ENCODE results near the gene CGB8. TPM values are rescaled to one million over a fixed set of nuclear protein-coding genes. Genes with fewer than 3 reads are reported as not detected.
"Not testable (repeated sequence)": the region's sequence is repeated elsewhere in the genome, so short reads cannot be mapped to it uniquely, and the experiment has no call there.

CGB8 gene
- total and polyA plus RNA-seq, 2 experiments from 2014 or later = 1.9 to 4.5 TPM

GRCh38 chr19:49042666-49043065 is 6.2 kb downstream of the CGB8 start:
- in situ Hi-C loops (cut with MboI); H3K4me1 ChIP-seq (ENCODE audit: insufficient read depth); H4K20me1 ChIP-seq (ENCODE audit: insufficient read depth); H3K9ac ChIP-seq; H3K36me3 ChIP-seq (ENCODE audit: low read depth); H3F3A ChIP-seq (ENCODE audit: insufficient read depth); DNase-seq; H3K4me2 ChIP-seq (ENCODE audit: unreplicated experiment); H3K9me2 ChIP-seq (ENCODE audit: insufficient read depth); H3K79me2 ChIP-seq (ENCODE audit: insufficient read depth); H3K27me3 ChIP-seq (replicated peaks; ENCODE audit: insufficient read depth); H2AFZ ChIP-seq; H3K4me3 ChIP-seq; H3K27ac ChIP-seq; H3K9me3 ChIP-seq (ENCODE audit: low read depth): not testable (repeated sequence)
- 86 to 88% methylated on average over 2 of the region's 4 CpGs for WGBS, 2 experiments (ENCODE audit: low coverage in 1 of 2, low lambda C conversion rate in 2 of 2, missing lambda C conversion rate in 2 of 2)

GRCh38 chr19:49042177-49042576 is 6.7 kb downstream of the CGB8 start:
- 69 to 71% methylated on average over 16 to 17 of the region's 17 CpGs for WGBS, 2 experiments (ENCODE audit: low coverage in 1 of 2, low lambda C conversion rate in 2 of 2, missing lambda C conversion rate in 2 of 2)
- Histone ChIP-seq H3K4me3 (no peak overlapping the region), H3K27me3 (replicated peaks; ENCODE audit: insufficient read depth) (no peaks in the 10 kb centered on the region), H3K4me2 (ENCODE audit: unreplicated experiment) (no peak overlapping the region), H4K20me1 (ENCODE audit: insufficient read depth) (no peaks in the 10 kb centered on the region), H3K9me3 (ENCODE audit: low read depth) (no peaks in the 10 kb centered on the region), H3K9ac (no peak overlapping the region), H3K4me1 (ENCODE audit: insufficient read depth) (peaks cover 8% of the 10 kb centered on the region; the same call in 1 of the 2 replicates), H3K9me2 (ENCODE audit: insufficient read depth) (no peaks in the 10 kb centered on the region), H3K27ac (no peak overlapping the region), H2AFZ (no peak overlapping the region), H3K36me3 (ENCODE audit: low read depth) (no peaks in the 10 kb centered on the region), H3F3A (ENCODE audit: insufficient read depth) (no peaks in the 10 kb centered on the region), H3K79me2 (ENCODE audit: insufficient read depth) (no peaks in the 10 kb centered on the region)
- DNase-seq = peak; percentile 33
- TF ChIP-seq EZH2 (IDR thresholded peaks at IDR 0.05; ENCODE audit: insufficient read depth, poor library complexity, severe bottlenecking) = no peak
- no peak for TF ChIP-seq EZH2phosphoT487 (IDR thresholded peaks at IDR 0.05; ENCODE audit: insufficient read depth, low read depth)
- in situ Hi-C loops (cut with MboI) = no loop called here

- H3K4me3 ChIP-seq; H3F3A ChIP-seq (ENCODE audit: insufficient read depth); H3K4me1 ChIP-seq (ENCODE audit: insufficient read depth); H3K9me2 ChIP-seq (ENCODE audit: insufficient read depth); H3K36me3 ChIP-seq (ENCODE audit: low read depth); H4K20me1 ChIP-seq (ENCODE audit: insufficient read depth); H3K27me3 ChIP-seq (replicated peaks; ENCODE audit: insufficient read depth); H3K79me2 ChIP-seq (ENCODE audit: insufficient read depth); DNase-seq; H3K9ac ChIP-seq; in situ Hi-C loops (cut with MboI); H3K27ac ChIP-seq; H2AFZ ChIP-seq; H3K4me2 ChIP-seq (ENCODE audit: unreplicated experiment); H3K9me3 ChIP-seq (ENCODE audit: low read depth): not testable (repeated sequence)
- WGBS, 2 experiments (ENCODE audit: low coverage in 1 of 2, low lambda C conversion rate in 2 of 2, missing lambda C conversion rate in 2 of 2) = 47 to 53% methylated on average over 5 to 8 of the region's 9 CpGs
These were observed 9.2 kb downstream of the CGB8 start for GRCh38 chr19:49039736-49040135.

- H3K36me3 ChIP-seq (ENCODE audit: low read depth); H3K4me1 ChIP-seq (ENCODE audit: insufficient read depth); H3K27me3 ChIP-seq (replicated peaks; ENCODE audit: insufficient read depth); H3F3A ChIP-seq (ENCODE audit: insufficient read depth); H4K20me1 ChIP-seq (ENCODE audit: insufficient read depth); H3K9me3 ChIP-seq (ENCODE audit: low read depth); H2AFZ ChIP-seq; H3K9me2 ChIP-seq (ENCODE audit: insufficient read depth); in situ Hi-C loops (cut with MboI); H3K4me2 ChIP-seq (ENCODE audit: unreplicated experiment); H3K4me3 ChIP-seq; H3K79me2 ChIP-seq (ENCODE audit: insufficient read depth): not testable (repeated sequence)
- WGBS, 2 experiments (ENCODE audit: low coverage in 1 of 2, low lambda C conversion rate in 2 of 2, missing lambda C conversion rate in 2 of 2) = 41 to 51% methylated on average over 20 to 26 of the region's 26 CpGs
- Histone ChIP-seq H3K27ac (peak overlapping the region; percentile 65), H3K9ac (peak overlapping the region; percentile 35; the same call in 1 of the 2 replicates)
- peak; percentile 87 for DNase-seq
These were observed 10.2 kb downstream of the CGB8 start for GRCh38 chr19:49038557-49039276.

- H3K4me1 ChIP-seq (ENCODE audit: insufficient read depth); H3F3A ChIP-seq (ENCODE audit: insufficient read depth); H3K79me2 ChIP-seq (ENCODE audit: insufficient read depth); H3K36me3 ChIP-seq (ENCODE audit: low read depth); H2AFZ ChIP-seq; H3K9me3 ChIP-seq (ENCODE audit: low read depth); H4K20me1 ChIP-seq (ENCODE audit: insufficient read depth); H3K27me3 ChIP-seq (replicated peaks; ENCODE audit: insufficient read depth); H3K9ac ChIP-seq; in situ Hi-C loops (cut with MboI); H3K4me2 ChIP-seq (ENCODE audit: unreplicated experiment); DNase-seq; H3K4me3 ChIP-seq; H3K9me2 ChIP-seq (ENCODE audit: insufficient read depth): not testable (repeated sequence)
- WGBS, 2 experiments (ENCODE audit: low coverage in 1 of 2, low lambda C conversion rate in 2 of 2, missing lambda C conversion rate in 2 of 2) = 81 to 87% methylated on average over 8 of the region's 8 CpGs
- H3K27ac ChIP-seq = peak overlapping the region; percentile 65
These were observed 10.8 kb downstream of the CGB8 start for GRCh38 chr19:49038111-49038510.

- H3K4me3 ChIP-seq; H4K20me1 ChIP-seq (ENCODE audit: insufficient read depth); H3K27ac ChIP-seq; H3K9ac ChIP-seq; H3K27me3 ChIP-seq (replicated peaks; ENCODE audit: insufficient read depth); H2AFZ ChIP-seq; H3K9me3 ChIP-seq (ENCODE audit: low read depth); H3K4me1 ChIP-seq (ENCODE audit: insufficient read depth); H3K36me3 ChIP-seq (ENCODE audit: low read depth); in situ Hi-C loops (cut with MboI); H3K9me2 ChIP-seq (ENCODE audit: insufficient read depth); H3F3A ChIP-seq (ENCODE audit: insufficient read depth); H3K79me2 ChIP-seq (ENCODE audit: insufficient read depth); H3K4me2 ChIP-seq (ENCODE audit: unreplicated experiment): not testable (repeated sequence)
- WGBS, 2 experiments (ENCODE audit: low coverage in 1 of 2, low lambda C conversion rate in 2 of 2, missing lambda C conversion rate in 2 of 2) = 42 to 57% methylated on average over 18 of the region's 18 CpGs
- peak; percentile 42 for DNase-seq
These were observed 12.1 kb downstream of the CGB8 start, which contains the start of gene CGB1 for GRCh38 chr19:49036815-49037214. Gene CGB1 (minus strand): TSS chr19:49036895. CDS start chr19:49036711, 184 bp downstream.

- H2AFZ ChIP-seq; H3K4me3 ChIP-seq; H3K27me3 ChIP-seq (replicated peaks; ENCODE audit: insufficient read depth); in situ Hi-C loops (cut with MboI); H3K79me2 ChIP-seq (ENCODE audit: insufficient read depth); H3K4me2 ChIP-seq (ENCODE audit: unreplicated experiment); H3K4me1 ChIP-seq (ENCODE audit: insufficient read depth); H3K9ac ChIP-seq; H3K27ac ChIP-seq; H3K36me3 ChIP-seq (ENCODE audit: low read depth); H3K9me2 ChIP-seq (ENCODE audit: insufficient read depth); H3K9me3 ChIP-seq (ENCODE audit: low read depth); H3F3A ChIP-seq (ENCODE audit: insufficient read depth); H4K20me1 ChIP-seq (ENCODE audit: insufficient read depth): not testable (repeated sequence)
- WGBS, 2 experiments (ENCODE audit: low coverage in 1 of 2, low lambda C conversion rate in 2 of 2, missing lambda C conversion rate in 2 of 2) = 29% methylated on average over 28 of the region's 28 CpGs
- DNase-seq = peak; percentile 34
These were observed 17.1 kb downstream of the CGB8 start, which contains the start of gene CGB2 for GRCh38 chr19:49031642-49032301. Gene CGB2 (plus strand): TSS chr19:49031890. CDS start chr19:49032096, 206 bp downstream.

All from GM23248 (cell line).